NCI-H2171 treated with DMSO at 0.1 percent for 48 hours (cell line): Measurements from ENCODE around the gene KCNJ14.
"Not testable (repeated sequence)": the region's sequence is repeated elsewhere in the genome, so short reads cannot be mapped to it uniquely, and the experiment has no call there.

Experiments used
- DNase-seq: peaks from one replicate; lab custom pipeline; 2025; lab: John Stamatoyannopoulos, UW

KCNJ14 gene

GRCh38 chr19:48471836-48472235, 16.5 kb downstream of the KCNJ14 start:
- no peak for DNase-seq

GRCh38 chr19:48473161-48473966, 18.0 kb downstream of the KCNJ14 start:
- DNase-seq = no peak

GRCh38 chr19:48474084-48474592, 18.8 kb downstream of the KCNJ14 start:
- DNase-seq = no peak

- DNase-seq = no peak
Measured at GRCh38 chr19:48475369-48476068, 20.1 kb downstream of the KCNJ14 start.

GRCh38 chr19:48476176-48476575, 20.8 kb downstream of the KCNJ14 start:
- no peak for DNase-seq

- DNase-seq = no peak
Measured at GRCh38 chr19:48477067-48477685, 21.8 kb downstream of the KCNJ14 start.

- no peak for DNase-seq
Measured at GRCh38 chr19:48477698-48478338, 22.4 kb downstream of the KCNJ14 start.

- DNase-seq = no peak
Measured at GRCh38 chr19:48478339-48479256, 23.2 kb downstream of the KCNJ14 start.

- no peak for DNase-seq
Measured at GRCh38 chr19:48479686-48480085, 24.3 kb downstream of the KCNJ14 start.

- DNase-seq = no peak
Measured at GRCh38 chr19:48480183-48480557, 24.8 kb downstream of the KCNJ14 start.

GRCh38 chr19:48480558-48481500, 25.5 kb downstream of the KCNJ14 start:
- DNase-seq = no peak

GRCh38 chr19:48481846-48482639, 26.7 kb downstream of the KCNJ14 start:
- no peak for DNase-seq

GRCh38 chr19:48483301-48483700, 27.9 kb downstream of the KCNJ14 start:
- no peak for DNase-seq

GRCh38 chr19:48484247-48484893, 29.0 kb downstream of the KCNJ14 start:
- DNase-seq = no peak

- peak; percentile 39 for DNase-seq
Measured at GRCh38 chr19:48484931-48485612, 29.7 kb downstream of the KCNJ14 start.

GRCh38 chr19:48486706-48487105, 31.3 kb downstream of the KCNJ14 start:
- DNase-seq = not testable (repeated sequence)

- DNase-seq = no peak
Measured at GRCh38 chr19:48487544-48487943, 32.2 kb downstream of the KCNJ14 start.

- no peak for DNase-seq
Measured at GRCh38 chr19:48487948-48488347, 32.6 kb downstream of the KCNJ14 start.
